TTC549 (cell line): ENCODE results near the gene CHCHD1.
"Not testable (repeated sequence)": the region's sequence is repeated elsewhere in the genome, so short reads cannot be mapped to it uniquely, and the experiment has no call there.

Experiments used
- FAIRE-seq: peaks from 2 replicates; lab custom pipeline; 2012; peaks lifted over from hg19 to GRCh38; lab: Jason Lieb, UNC

The CHCHD1 gene

DNA sequence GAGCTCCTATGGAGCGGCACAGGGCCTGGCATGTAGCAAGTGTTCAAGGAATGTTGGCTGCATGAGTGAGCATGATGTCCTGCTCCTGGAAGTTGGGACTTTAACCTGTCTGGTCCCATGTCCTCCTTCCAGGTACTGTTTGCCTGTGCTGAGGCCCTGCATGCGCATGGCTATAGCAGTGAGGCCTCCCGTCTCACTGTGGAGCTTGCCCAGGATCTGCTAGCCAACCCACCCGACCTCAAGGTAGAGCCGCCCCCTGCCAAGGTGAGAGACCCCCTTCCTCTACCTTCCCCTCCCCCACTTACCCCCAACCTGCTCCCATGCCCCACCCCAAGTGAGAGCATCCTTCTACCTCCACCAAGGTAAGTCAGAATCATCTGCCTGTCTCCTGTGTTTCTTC, 11.6 kb downstream of the CHCHD1 start:
- no peak for FAIRE-seq

DNA sequence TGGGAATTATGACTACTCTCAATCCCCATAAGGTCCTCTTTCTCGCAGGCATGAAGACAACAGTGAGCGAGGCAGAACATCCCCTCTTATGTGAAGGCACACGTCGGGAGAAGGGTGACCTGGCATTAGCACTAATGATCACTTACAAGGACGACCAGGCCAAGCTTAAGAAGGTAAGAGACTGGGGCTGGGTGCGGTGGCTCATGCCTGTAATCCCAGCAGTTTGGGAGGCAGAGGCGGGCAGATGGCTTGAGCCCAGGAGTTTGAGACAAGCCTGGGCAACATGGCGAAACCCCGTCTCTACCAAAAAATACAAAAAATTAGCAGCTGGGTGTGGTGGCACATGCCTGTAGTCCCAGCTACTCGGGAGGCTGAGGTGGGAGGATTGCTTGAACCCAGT, 13.6 kb downstream of the CHCHD1 start:
- not testable (repeated sequence) for FAIRE-seq

DNA sequence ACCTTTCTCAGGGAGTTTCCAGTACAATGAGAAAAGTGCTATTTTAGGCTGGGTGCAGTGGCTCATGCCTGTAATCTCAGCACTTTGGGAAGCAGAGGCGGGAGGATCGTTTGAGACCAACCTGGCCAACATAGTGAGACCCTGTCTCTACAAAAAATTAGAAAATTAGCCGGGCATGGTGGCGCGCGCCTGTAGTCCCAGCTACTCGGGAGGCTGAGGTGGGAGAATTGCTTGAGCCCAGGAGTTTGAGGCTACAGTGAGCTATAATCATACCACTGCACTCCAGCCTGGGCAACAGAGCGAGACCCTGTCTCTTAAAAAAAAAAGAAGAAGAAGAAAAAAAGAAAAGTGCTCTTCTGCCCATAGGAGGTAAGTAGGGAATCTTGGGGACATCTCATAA, 14.2 kb downstream of the CHCHD1 start:
- not testable (repeated sequence) for FAIRE-seq

DNA sequence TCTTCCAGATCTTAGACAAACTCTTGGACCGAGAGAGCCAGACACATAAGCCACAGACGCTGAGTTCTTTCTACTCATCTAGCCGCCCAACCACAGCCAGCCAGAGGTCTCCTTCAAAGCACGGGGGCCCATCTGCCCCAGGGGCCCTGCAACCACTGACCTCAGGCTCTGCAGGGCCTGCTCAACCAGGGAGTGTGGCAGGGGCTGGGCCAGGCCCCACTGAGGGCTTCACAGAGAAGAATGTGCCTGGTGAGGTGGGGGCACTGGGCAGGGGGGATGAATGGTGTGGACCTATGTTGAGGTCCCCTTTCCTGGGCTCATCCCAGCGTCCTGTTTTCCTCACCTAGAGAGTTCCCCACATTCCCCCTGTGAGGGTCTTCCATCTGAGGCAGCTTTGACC, 14.9 kb downstream of the CHCHD1 start:
- no peak for FAIRE-seq

DNA sequence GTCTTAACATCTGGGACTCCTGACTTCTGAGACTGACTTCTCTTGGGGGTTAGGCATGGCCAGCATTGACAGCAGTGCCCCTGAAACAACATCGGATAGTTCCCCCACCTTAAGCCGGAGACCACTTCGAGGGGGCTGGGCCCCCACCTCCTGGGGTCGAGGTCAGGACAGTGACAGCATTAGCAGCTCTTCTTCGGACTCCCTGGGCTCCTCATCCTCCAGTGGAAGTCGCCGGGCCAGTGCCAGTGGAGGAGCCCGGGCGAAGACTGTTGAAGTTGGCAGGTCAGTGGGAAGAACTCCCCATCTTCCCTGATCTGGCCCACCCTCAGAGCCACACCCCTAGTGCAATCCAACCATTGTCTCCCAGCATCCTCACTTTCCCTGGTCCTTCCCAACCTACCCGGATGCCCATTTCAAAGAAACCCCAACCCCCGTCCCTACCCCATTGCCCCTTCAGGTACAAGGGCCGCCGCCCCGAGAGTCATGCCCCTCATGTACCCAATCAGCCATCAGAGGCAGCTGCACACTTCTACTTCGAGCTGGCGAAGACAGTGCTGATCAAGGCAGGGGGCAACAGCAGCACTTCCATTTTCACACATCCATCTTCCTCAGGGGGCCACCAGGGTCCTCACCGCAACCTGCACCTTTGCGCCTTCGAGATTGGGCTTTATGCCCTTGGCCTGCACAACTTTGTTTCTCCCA, 15.6 kb downstream of the CHCHD1 start:
- FAIRE-seq: no peak

DNA sequence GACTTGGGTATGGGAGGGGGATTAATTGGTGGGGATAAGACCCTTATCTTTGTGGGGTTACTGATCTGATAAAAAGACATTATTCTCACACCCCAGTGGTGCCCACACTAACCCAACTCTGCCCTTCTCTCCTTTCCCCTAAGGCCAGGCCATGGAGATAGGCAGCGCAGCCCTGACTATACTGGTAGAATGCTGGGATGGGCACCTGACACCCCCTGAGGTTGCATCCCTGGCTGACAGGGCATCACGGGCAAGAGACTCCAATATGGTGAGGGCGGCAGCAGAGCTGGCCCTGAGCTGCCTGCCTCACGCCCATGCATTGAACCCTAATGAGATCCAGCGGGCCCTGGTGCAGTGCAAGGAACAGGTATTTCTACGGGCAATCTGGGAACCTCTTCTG, 16.2 kb downstream of the CHCHD1 start:
- no peak for FAIRE-seq

DNA sequence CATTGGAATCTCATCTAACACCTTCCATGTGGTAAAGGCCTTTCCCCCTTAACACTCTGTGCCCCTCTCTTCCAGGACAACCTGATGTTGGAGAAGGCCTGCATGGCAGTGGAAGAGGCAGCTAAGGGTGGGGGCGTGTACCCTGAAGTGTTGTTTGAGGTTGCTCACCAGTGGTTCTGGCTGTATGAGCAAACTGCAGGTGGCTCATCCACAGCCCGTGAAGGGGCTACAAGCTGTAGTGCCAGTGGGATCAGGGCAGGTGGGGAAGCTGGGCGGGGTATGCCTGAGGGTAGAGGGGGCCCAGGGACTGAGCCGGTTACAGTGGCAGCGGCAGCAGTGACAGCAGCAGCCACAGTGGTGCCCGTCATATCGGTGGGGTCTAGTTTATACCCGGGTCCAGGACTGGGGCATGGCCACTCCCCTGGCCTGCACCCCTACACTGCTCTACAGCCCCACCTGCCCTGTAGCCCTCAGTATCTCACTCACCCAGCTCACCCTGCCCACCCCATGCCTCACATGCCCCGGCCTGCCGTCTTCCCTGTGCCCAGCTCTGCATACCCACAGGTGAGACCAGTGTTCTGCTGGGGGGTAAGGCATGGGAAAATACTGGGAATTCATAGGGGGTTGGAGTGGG, 17.2 kb downstream of the CHCHD1 start:
- FAIRE-seq: no peak

DNA sequence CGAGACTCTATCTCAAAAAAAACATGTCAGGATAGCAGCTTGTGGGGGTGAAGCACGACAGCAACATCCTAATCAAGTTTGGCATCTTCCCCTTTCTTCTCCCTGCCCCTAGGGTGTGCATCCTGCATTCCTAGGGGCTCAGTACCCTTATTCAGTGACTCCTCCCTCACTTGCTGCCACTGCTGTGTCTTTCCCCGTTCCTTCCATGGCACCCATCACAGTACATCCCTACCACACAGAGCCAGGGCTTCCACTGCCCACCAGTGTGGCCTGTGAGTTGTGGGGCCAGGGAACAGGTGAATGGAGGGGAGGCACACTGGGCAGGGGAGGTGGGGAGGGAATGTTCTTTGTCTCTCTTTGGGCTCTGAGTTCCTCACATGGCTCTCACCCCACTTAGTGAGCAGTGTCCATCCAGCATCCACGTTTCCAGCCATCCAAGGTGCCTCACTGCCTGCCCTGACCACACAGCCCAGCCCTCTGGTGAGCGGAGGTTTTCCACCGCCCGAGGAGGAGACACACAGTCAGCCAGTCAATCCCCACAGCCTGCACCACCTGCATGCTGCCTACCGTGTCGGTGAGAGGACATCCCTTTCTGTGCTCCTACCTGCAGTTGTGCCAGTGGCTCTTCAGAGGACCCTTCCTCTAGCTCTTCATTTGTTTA, 18.2 kb downstream of the CHCHD1 start:
- FAIRE-seq: no peak

DNA sequence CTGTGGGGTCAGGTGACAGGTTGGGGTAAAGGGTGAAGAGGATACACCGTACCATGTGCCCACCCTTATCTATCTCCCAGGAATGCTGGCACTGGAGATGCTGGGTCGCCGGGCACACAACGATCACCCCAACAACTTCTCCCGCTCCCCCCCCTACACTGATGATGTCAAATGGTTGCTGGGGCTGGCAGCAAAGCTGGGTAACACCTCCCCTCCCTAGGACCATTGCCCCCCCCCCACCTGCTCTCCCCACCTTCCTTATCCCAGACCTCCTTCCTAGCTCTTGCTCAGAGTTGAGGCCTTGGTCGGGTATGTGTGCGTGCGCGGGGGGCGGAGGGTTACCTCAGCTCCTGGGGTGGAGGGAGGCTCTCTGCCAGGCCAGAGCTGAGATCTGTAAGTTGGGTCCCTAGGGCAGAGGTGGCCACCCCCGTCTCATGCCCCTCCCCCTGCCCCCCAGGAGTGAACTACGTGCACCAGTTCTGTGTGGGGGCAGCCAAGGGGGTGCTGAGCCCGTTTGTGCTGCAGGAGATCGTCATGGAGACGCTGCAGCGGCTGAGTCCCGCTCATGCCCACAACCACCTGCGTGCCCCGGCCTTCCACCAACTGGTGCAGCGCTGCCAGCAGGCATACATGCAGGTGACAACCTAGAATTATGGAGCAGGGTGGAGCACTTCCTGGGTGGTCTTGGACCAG, 18.9 kb downstream of the CHCHD1 start:
- FAIRE-seq: no peak

DNA sequence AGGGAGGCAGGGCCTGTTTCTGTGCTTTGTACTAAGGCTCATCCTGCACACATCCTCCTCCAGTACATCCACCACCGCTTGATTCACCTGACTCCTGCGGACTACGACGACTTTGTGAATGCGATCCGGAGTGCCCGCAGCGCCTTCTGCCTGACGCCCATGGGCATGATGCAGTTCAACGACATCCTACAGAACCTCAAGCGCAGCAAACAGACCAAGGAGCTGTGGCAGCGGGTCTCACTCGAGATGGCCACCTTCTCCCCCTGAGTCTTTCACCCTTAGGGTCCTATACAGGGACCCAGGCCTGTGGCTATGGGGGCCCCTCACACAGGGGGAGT, 19.4 kb downstream of the CHCHD1 start:
- FAIRE-seq: no peak

DNA sequence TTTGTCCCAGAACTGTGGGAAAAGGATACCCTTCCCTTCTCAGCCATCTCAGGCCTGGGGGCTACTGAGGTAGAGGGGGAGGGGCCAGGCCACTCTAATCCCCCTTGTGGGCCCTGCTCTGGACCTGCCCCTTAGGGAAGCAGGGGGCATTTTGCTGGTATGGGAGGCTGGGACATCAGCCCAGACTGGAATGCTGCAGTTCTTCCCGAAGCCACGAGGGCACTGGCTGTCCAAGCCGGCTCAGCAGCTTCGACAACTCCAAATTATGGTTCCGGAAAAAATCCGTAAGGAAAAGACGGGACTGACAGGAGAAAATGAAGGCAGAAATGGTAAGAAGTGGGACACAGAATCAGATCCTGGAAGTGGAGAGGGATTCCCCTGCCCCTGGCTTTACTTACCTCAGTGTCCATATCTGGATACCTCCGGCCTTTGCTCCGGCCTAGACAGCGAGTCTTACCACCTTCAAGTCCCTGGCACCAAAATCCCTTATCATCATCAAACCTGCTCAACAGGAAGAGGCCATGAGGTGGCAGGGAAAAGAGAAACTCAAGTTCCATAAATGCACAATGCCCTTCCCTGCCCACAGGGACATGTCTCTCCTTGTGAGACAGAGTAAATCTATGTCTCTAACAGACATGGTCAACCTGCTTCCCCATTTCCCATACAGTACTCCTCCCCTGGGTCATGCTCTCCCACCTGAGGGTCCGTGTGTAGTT, 20.6 kb downstream of the CHCHD1 start:
- FAIRE-seq: no peak

DNA sequence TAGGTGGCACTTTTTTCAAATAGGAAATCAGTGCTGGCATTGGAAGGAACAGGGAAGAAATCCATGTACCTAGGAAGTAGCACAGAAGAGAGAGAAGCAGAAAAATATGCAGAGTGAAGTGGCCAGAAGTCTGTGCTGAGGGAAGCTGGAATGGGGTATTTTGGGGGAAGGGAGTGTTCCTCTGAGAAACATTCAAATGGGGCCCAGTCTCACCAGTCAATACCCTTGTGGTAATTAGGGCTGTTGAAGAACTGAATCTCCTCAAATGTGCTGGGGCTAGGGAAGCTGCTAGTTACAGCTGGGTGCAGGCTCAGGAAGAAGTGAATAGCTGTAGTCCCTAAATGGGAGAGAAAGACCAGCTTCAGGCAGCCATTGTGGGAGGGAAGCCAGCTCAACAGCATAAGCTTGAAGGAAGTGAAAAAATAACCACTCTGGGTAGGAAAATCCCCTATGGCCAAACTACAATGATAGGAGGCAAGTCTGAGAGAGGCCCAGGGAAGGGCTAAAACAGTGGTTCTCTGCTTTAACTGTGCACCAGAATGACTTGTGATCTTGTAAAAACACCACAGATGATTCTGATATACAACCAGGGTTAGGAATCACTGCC, 21.9 kb downstream of the CHCHD1 start:
- FAIRE-seq: no peak

DNA sequence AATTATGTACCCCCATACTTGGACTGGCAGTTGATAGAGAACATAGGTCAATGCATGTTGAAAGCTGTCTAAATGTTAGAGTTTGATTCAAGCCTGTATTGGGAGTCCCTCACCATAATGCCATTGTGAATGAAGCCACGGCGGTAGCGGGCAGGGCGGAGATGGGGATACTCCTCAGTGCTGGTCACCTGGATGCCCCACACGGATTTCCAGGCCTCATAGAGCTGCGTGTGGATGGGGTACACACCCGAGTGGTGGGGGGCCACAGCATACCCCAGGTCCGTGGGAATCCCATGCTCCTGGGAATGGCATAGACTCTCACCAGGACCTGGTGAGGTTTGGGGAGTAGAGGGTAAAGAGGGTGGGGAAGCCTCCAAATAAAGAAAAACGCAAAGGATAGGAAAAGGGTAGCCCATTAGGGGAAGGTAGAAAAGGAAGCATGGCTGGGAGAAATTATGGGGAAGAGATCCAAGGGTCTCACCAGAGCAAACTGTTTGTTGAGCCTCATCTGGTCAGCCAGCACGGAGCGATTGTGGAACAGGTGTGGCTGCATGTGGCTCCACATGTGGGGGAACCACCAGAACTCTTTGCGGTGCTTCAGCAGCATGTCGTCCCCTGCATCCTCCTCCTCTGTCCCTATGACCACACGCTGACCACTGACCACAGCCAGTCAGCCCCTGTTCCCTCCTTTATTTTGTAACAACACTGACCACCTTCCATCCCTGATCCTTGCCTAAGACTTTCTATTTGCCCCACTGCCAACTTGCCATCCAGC, 24.5 kb downstream of the CHCHD1 start:
- FAIRE-seq: no peak

DNA sequence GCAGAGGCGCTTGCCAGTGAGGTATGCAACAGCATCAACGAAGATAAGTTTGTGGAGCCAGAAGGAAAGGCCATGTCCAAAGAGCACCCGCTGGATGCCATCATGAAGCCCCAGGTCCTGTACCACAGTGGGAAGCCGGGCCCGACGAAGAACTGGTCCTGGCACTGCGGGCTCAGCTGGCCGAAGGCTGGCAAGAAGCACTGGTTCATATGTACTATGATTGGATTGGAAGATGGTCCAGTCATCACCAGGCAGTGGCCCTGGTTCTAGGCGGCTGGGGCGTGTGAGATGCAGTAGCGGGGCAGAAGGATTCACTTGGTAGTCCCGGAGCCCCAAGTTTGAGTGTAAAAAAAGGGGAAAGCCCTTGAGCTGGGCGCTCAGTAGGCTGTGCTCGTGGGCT, 25.6 kb downstream of the CHCHD1 start:
- FAIRE-seq: no peak

DNA sequence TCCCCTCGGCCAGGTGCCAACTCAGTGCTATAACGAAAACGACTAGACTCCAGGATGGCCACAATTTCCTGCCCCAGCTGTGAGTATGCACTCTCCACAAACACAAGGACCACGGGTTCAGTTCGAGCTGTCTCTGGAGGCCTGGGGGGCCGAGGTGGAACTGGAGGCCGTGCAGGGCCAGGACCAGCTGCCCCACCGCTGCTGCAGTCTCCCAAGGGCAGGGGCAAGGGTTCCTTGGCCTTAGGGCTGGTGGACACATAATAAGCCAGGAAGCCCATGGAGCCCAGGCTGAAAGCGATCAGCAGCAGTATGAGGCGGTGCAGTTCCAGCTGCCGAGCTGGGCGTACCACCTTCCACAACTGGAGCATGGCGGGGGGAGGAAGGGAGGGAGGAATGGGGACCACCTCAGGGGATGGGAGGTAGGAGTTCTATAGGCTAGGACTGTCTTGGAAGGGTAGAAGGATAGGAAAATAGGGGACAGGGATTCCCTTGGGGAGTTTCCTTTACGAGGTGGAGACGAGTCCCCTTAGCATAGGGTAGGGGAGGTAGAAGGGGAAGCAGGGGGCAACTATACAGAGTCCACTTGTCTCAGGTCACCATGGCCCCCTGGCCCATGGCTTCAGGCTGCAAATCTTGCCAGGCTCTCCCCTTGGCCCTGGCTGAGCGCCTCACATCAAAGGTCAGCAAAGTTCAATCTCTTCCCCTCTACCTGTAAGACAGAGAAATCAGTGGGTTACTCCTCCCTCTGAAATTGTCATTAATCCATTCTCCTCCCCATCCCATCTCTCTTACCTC, 26.4 kb downstream of the CHCHD1 start:
- no peak for FAIRE-seq

DNA sequence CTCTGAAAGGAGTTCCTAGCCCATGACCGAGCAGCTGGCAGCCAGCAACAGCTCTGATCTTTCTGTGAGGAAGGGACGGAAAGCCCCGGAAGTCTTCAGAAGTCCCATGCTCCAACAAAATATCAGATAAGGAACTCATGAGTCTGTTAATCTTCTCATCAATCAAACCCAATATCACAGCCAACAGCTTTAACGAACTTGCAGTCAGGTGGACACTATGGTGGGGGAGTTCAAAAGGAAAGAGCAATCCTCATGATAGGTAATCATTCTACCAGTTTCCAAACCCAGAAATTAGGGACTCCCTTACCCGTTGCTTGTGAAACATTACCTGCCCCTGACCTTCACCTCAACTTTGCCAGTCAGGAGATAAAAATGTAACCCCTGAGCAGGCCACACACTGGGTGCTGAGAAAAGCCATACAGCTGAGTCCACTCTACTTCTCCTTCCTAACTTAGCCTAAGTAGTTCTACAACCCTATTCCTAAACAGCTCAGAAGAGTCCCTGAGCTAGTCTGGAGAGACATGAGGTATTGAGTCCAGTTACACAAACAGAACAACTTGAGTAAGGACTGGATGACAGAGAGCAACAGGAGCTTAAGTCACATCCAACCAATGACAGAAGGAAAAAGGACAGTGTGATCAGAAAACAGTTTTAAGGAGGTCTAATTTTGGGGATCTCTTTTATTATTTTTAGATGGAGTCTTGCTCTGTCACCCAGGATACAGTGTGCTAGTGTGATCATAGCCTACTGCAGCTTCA, 27.4 kb downstream of the CHCHD1 start:
- no peak for FAIRE-seq

DNA sequence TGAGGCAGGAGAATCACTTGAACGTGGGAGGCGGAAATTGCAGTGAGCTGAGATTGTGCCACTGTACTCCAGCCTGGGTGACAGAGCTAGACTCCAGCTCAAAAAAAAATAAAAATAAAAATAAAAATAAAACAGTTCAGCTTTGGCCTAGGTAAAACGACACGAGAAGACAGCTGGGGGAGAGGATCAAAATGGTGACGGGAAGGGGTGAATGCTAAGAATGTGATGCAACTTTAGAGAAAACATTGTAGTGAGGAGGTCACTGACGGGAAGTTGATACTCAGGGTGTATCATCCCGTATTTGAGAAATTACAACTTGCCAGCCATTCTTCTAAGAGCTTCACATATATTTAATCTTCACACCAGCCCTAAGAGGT, 28.5 kb downstream of the CHCHD1 start:
- FAIRE-seq: no peak

DNA sequence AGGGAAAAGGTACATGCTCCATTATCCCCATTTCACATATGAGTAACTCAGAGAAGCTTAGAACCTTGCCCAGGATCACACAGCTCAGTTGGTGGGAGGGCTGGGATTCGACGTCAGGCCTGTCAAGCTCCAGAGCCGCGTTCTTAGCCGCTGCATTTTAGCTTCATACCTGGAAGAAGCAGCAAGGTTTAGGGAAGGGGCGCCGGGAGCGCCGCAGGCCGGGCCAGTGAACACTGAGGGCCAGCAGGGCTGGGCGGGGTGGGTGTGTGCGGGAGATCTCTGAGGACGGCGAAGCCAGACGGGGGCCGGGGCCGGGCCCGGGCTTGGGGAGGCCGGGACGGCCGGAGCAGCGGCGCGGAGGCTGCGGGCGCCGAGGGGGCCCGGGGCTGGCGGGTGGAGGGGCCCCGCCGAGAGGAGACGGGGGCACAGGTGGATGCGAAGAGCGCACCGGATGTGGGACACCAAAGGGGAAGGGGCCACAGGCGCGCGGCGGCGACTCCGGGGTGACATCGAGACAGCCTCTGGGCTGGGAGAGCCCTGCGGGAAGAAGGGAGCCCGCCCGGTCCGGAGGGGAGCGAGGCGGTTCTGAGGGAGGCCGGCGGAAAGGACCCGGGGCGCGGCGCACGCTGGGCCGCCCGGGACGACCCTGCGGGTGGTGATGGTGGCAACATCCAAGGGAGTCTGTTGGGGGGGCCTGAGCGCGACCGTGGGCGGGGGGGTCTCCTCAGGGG, 29.1 kb downstream of the CHCHD1 start:
- no peak for FAIRE-seq

DNA sequence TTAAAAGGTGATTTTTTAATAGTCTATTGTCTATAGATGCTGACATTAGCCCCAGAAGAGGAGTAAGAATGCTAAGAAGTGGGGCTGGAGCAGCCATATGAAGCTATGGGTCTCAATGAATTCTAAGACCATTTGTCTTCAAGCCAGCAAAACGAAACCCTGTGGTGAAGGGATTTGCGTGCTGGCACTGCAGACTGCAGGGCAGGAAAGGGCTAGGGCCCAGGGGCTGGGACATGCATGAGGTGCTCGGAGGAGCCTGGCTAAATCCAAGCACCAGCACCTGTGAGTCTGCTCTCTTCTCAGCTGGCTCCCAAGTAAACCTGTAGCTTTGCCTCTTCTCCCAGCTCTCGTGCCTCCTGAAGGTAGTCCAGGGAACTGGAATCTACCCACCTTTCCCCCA, 30.8 kb downstream of the CHCHD1 start:
- no peak for FAIRE-seq
